HG02981 (cell line): ENCODE measurements around the gene DYNLL2.
"Not testable (repeated sequence)": the region's sequence is repeated elsewhere in the genome, so short reads cannot be mapped to it uniquely, and the experiment has no call there.

Source experiments
- ATAC-seq: cut with Tn5 transposase; IDR thresholded peaks from one replicate; pipeline ENCODE4 v1.9.1; 2021; ENCODE audit warnings: mild to moderate bottlenecking, moderate library complexity; ENCODE audit not compliant: unreplicated experiment

Gene DYNLL2

GRCh38 chr17:58072862-58073261 is 10.4 kb upstream of the DYNLL2 start:
- ATAC-seq = no peak

- not testable (repeated sequence) for ATAC-seq
Measured at GRCh38 chr17:58073266-58073665, 10.0 kb upstream of the DYNLL2 start.

- ATAC-seq = not testable (repeated sequence)
Measured at GRCh38 chr17:58074406-58074805, 8.8 kb upstream of the DYNLL2 start.

GRCh38 chr17:58079300-58080033 is 3.8 kb upstream of the DYNLL2 start:
- ATAC-seq = no peak

GRCh38 chr17:58081646-58082340 is 1.4 kb upstream of the DYNLL2 start:
- no peak for ATAC-seq

- ATAC-seq = no peak
Measured at GRCh38 chr17:58082341-58082869, 814 bp upstream of the DYNLL2 start.

- peak; percentile 46 for ATAC-seq
Measured at GRCh38 chr17:58083491-58084316, 485 bp downstream of the DYNLL2 start.

- ATAC-seq = no peak
Measured at GRCh38 chr17:58084317-58084981, 1.2 kb downstream of the DYNLL2 start.

- ATAC-seq = no peak
Measured at GRCh38 chr17:58085039-58085715, 2.0 kb downstream of the DYNLL2 start.

- no peak for ATAC-seq
Measured at GRCh38 chr17:58086953-58087352, 3.7 kb downstream of the DYNLL2 start.

GRCh38 chr17:58088624-58089023 is 5.4 kb downstream of the DYNLL2 start:
- ATAC-seq = no peak

GRCh38 chr17:58089111-58089510 is 5.9 kb downstream of the DYNLL2 start:
- ATAC-seq = no peak

GRCh38 chr17:58091024-58091567 is 7.9 kb downstream of the DYNLL2 start:
- ATAC-seq = no peak

GRCh38 chr17:58092101-58092796 is 9.0 kb downstream of the DYNLL2 start:
- ATAC-seq = no peak

- no peak for ATAC-seq
Measured at GRCh38 chr17:58092797-58093385, 9.7 kb downstream of the DYNLL2 start.

- no peak for ATAC-seq
Measured at GRCh38 chr17:58094118-58094517, 10.9 kb downstream of the DYNLL2 start.

- no peak for ATAC-seq
Measured at GRCh38 chr17:58096892-58097291, 13.7 kb downstream of the DYNLL2 start.

GRCh38 chr17:58097384-58098088 is 14.3 kb downstream of the DYNLL2 start:
- ATAC-seq = no peak
